WTC11 (cell line): ENCODE data around the gene HOXD1. TPM values are rescaled to one million over a fixed set of nuclear protein-coding genes. Genes with fewer than 3 reads are reported as not detected.

Experiments
- ATF2 ChIP-seq: sonication (generic); formaldehyde crosslinking; IDR thresholded peaks from 2 replicates; pipeline ENCODE4 v1.8.1; 2022; ENCODE audit warnings: low read depth, missing genetic modification reagents, borderline replicate concordance
- ATF3 ChIP-seq: sonication (generic); formaldehyde crosslinking; conservative IDR thresholded peaks from 2 replicates; pipeline ENCODE4 v1.8.1; 2022; ENCODE audit warnings: mild to moderate bottlenecking, missing genetic modification reagents
- CREM ChIP-seq: sonication (generic); formaldehyde crosslinking; IDR thresholded peaks from 2 replicates; pipeline ENCODE4 v1.8.1; 2022; ENCODE audit warnings: mild to moderate bottlenecking, missing genetic modification reagents, moderate library complexity
- E2F4 ChIP-seq: sonication (generic); formaldehyde crosslinking; IDR thresholded peaks from 2 replicates; pipeline ENCODE4 v1.8.1; 2022; ENCODE audit warnings: low read depth, mild to moderate bottlenecking, moderate library complexity, missing genetic modification reagents, borderline replicate concordance
- ELF4 ChIP-seq: sonication (generic); formaldehyde crosslinking; IDR thresholded peaks from 2 replicates; pipeline ENCODE4 v1.8.1; 2022; ENCODE audit warnings: low read depth, mild to moderate bottlenecking, moderate library complexity, missing genetic modification reagents
- ETV6 ChIP-seq: sonication (generic); formaldehyde crosslinking; IDR thresholded peaks from 2 replicates; pipeline ENCODE4 v1.8.1; 2022; ENCODE audit warnings: mild to moderate bottlenecking, missing genetic modification reagents
- IRF2 ChIP-seq: sonication (generic); formaldehyde crosslinking; IDR thresholded peaks from 2 replicates; pipeline ENCODE4 v1.8.0; 2022; ENCODE audit warnings: low read depth, missing genetic modification reagents, borderline replicate concordance
- JAZF1 ChIP-seq: fragments of 250-450 bp; sonication (Bioruptor Pico); IDR thresholded peaks from 2 replicates; pipeline ENCODE4 v1.9.0; 2021; ENCODE audit warnings: moderate library complexity, mild to moderate bottlenecking, inconsistent platforms
- JUN ChIP-seq: sonication (generic); formaldehyde crosslinking; IDR thresholded peaks from 2 replicates; pipeline ENCODE4 v1.8.0; 2023; ENCODE audit warnings: mild to moderate bottlenecking, missing genetic modification reagents
- KAT7 ChIP-seq: sonication (generic); formaldehyde crosslinking; IDR thresholded peaks from 2 replicates; pipeline ENCODE4 v1.8.1; 2023; ENCODE audit warnings: missing genetic modification reagents, mild to moderate bottlenecking, borderline replicate concordance
- MAX ChIP-seq: sonication (generic); formaldehyde crosslinking; IDR thresholded peaks from 2 replicates; pipeline ENCODE4 v1.8.0; 2022; ENCODE audit warnings: mild to moderate bottlenecking, missing genetic modification reagents
- MLX ChIP-seq: sonication (generic); formaldehyde crosslinking; IDR thresholded peaks from 2 replicates; pipeline ENCODE4 v1.8.1; 2023; ENCODE audit warnings: mild to moderate bottlenecking, missing genetic modification reagents, moderate library complexity
- NR1H2 ChIP-seq: sonication (generic); formaldehyde crosslinking; IDR thresholded peaks from 2 replicates; pipeline ENCODE4 v1.9.0; 2021; ENCODE audit warnings: mild to moderate bottlenecking, moderate library complexity, missing genetic modification reagents
- NR2C2 ChIP-seq: sonication (generic); formaldehyde crosslinking; IDR thresholded peaks from 2 replicates; pipeline ENCODE4 v1.8.0; 2022; ENCODE audit warnings: mild to moderate bottlenecking, missing genetic modification reagents
- OVOL2 ChIP-seq: fragments of 250-450 bp; sonication (Bioruptor Pico); IDR thresholded peaks from 2 replicates; pipeline ENCODE4 v1.9.0; 2021; ENCODE audit warnings: mild to moderate bottlenecking, borderline replicate concordance
- RELA ChIP-seq: sonication (generic); formaldehyde crosslinking; IDR thresholded peaks from 2 replicates; pipeline ENCODE4 v1.8.1; 2022; ENCODE audit warnings: missing genetic modification reagents, mild to moderate bottlenecking, borderline replicate concordance
- SMAD4 ChIP-seq: sonication (generic); formaldehyde crosslinking; IDR thresholded peaks from 2 replicates; pipeline ENCODE4 v1.8.0; 2022; ENCODE audit warnings: mild to moderate bottlenecking, missing genetic modification reagents
- SP1 ChIP-seq: sonication (generic); formaldehyde crosslinking; conservative IDR thresholded peaks from 2 replicates; pipeline ENCODE4 v1.8.1; 2022; ENCODE audit warnings: missing genetic modification reagents
- STAT6 ChIP-seq: sonication (generic); formaldehyde crosslinking; conservative IDR thresholded peaks from 2 replicates; pipeline ENCODE4 v1.8.1; 2023; ENCODE audit warnings: mild to moderate bottlenecking, low read depth, missing genetic modification reagents, moderate library complexity
- TEAD4 ChIP-seq: sonication (generic); formaldehyde crosslinking; IDR thresholded peaks from 2 replicates; pipeline ENCODE4 v1.8.0; 2022; ENCODE audit warnings: mild to moderate bottlenecking, missing genetic modification reagents
- TP53 ChIP-seq: sonication (generic); formaldehyde crosslinking; IDR thresholded peaks from 2 replicates; pipeline ENCODE4 v1.8.1; 2023; ENCODE audit warnings: mild to moderate bottlenecking, missing genetic modification reagents
- ZBTB43 ChIP-seq: sonication (generic); formaldehyde crosslinking; IDR thresholded peaks from 2 replicates; pipeline ENCODE4 v1.8.1; 2023; ENCODE audit warnings: mild to moderate bottlenecking, missing genetic modification reagents
- ZNF138 ChIP-seq: sonication (generic); formaldehyde crosslinking; conservative IDR thresholded peaks from 2 replicates; pipeline ENCODE4 v1.8.1; 2022; ENCODE audit warnings: mild to moderate bottlenecking, moderate library complexity, missing genetic modification reagents
- ZNF281 ChIP-seq: sonication (generic); formaldehyde crosslinking; IDR thresholded peaks from 2 replicates; pipeline ENCODE4 v1.8.0; 2023; ENCODE audit warnings: mild to moderate bottlenecking, missing genetic modification reagents
- ZNF671 ChIP-seq: fragments of 250-450 bp; sonication (Bioruptor Pico); IDR thresholded peaks from 2 replicates; pipeline ENCODE4 v1.8.0; 2021; ENCODE audit warnings: mild to moderate bottlenecking
- total RNA-seq: library from RNA; stranded (reverse); gene quantifications from 3 replicates; pipeline ENCODE4 v1.2.3, GENCODE V29; 2021

HOXD1 gene
- total RNA-seq, 1 experiment from 2014 or later, result 0.22 TPM

- TF ChIP-seq MLX (CRISPR knock-in tag) (no peak), JUN (CRISPR knock-in tag) (no peak), SP1 (CRISPR knock-in tag) (peak; percentile 54; the same call in 1 of the 2 replicates), MAX (peak; percentile 72), ZNF138 (no peak), ATF3 (CRISPR knock-in tag) (no peak), ZNF281 (no peak), RELA (CRISPR knock-in tag) (0 out of 2 replicates have a peak, but pooled peaks have one; percentile 41), IRF2 (CRISPR knock-in tag) (no peak), NR2C2 (CRISPR knock-in tag) (no peak), STAT6 (CRISPR knock-in tag) (no peak), E2F4 (CRISPR knock-in tag) (0 out of 2 replicates have a peak, but pooled peaks have one; percentile 67), ELF4 (CRISPR knock-in tag) (no peak), TEAD4 (CRISPR knock-in tag) (no peak), JAZF1 (CRISPR knock-in tag) (no peak), ZBTB43 (CRISPR knock-in tag) (no peak), OVOL2 (CRISPR knock-in tag) (no peak), CREM (CRISPR knock-in tag) (no peak), ZNF671 (no peak), TP53 (CRISPR knock-in tag) (no peak; the same call in 1 of the 2 replicates), SMAD4 (CRISPR knock-in tag) (no peak), ATF2 (CRISPR knock-in tag) (no peak), NR1H2 (CRISPR knock-in tag) (no peak), KAT7 (CRISPR knock-in tag) (peak; percentile 48; the same call in 1 of the 2 replicates), ETV6 (CRISPR knock-in tag) (peak; percentile 51; the same call in 1 of the 2 replicates)
These were observed 47.8 kb upstream of the HOXD1 start (continued) for GRCh38 chr2:176140513-176141317.
